ENCODE results near the gene AVPI1. TPM values are rescaled to one million over a fixed set of nuclear protein-coding genes. Genes with fewer than 3 reads are reported as not detected.

The AVPI1 gene
- total RNA-seq, 1 donor from 2014 or later: 5.6 TPM

DNA sequence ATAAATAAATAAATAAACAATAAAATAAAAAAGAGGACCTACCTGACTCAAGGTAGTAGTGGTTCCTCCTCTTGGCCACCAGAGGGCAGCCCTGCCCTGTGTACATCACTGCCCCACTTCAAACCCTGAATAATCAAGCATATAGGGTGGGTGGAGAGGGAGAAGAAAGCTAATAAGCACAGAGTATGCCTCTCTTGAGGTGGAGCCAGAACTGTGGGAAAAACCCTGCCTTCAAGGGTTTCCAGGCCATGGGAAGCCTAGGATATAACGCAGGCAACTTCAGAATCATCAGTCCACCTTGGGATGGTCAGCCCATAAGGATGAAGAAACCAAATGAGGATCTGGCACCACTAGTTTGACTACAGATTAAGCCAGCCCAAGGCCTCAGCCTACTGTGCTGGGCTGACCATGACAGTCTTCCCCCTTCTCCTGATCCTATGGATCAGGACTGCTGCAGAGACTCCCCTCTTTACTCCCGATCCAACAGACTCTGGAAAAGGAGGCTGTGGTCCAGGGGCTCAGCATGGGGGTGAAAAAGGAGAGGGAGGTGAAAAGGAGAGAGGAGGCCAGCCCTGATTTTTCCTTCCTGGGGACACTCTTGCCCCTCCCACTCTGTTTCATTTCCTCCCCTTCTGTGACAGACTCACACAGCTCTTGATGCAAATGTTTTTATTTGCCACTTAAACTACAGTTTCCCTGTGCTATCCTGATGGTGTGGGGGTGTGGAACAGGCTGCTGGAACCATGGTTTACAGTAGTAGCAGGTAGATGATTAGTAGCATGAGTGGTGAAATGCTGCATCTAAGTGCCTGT lies 10.1 kb downstream of the AVPI1 start:
- DNase-seq (ENCODE audit: low read depth): no peak
- Histone ChIP-seq H3K4me3 (ENCODE audit: insufficient read depth, low read depth, low read length) (no peak overlapping the region), H3K79me2 (ENCODE audit: insufficient read depth, low read length) (no peaks in the 10 kb centered on the region), H3K27ac (ENCODE audit: low read depth, low read length) (no peak overlapping the region), H3K9ac (ENCODE audit: low read length) (no peak overlapping the region), H3K4me2 (ENCODE audit: low read length) (no peak overlapping the region), H3K36me3 (ENCODE audit: insufficient read depth, low read length) (peaks cover 21% of the 10 kb centered on the region), H2AFZ (ENCODE audit: low read depth, low read length) (no peak overlapping the region), H3K4me1 (ENCODE audit: insufficient read depth, low read length) (peaks cover 5% of the 10 kb centered on the region), H3K27me3 (ENCODE audit: insufficient read depth, low read length) (no peaks in the 10 kb centered on the region), H4K20me1 (ENCODE audit: insufficient read depth, low read length) (peaks cover 14% of the 10 kb centered on the region), H3K9me3 (ENCODE audit: insufficient read depth, low read depth, low read length) (no peaks in the 10 kb centered on the region)
- Mint-ChIP-seq H3K4me1 (ENCODE audit: low read depth, unreplicated experiment) (peaks cover 20% of the 10 kb centered on the region), H3K36me3 (ENCODE audit: low read depth, unreplicated experiment) (peaks cover 17% of the 10 kb centered on the region), H3K4me3 (ENCODE audit: unreplicated experiment) (no peak overlapping the region), H3K9me3 (ENCODE audit: unreplicated experiment) (no peaks in the 10 kb centered on the region), H3K27ac (ENCODE audit: unreplicated experiment) (no peak overlapping the region), H3K27me3 (ENCODE audit: low read depth, unreplicated experiment) (no peaks in the 10 kb centered on the region)
- TF ChIP-seq, protein P1, sequence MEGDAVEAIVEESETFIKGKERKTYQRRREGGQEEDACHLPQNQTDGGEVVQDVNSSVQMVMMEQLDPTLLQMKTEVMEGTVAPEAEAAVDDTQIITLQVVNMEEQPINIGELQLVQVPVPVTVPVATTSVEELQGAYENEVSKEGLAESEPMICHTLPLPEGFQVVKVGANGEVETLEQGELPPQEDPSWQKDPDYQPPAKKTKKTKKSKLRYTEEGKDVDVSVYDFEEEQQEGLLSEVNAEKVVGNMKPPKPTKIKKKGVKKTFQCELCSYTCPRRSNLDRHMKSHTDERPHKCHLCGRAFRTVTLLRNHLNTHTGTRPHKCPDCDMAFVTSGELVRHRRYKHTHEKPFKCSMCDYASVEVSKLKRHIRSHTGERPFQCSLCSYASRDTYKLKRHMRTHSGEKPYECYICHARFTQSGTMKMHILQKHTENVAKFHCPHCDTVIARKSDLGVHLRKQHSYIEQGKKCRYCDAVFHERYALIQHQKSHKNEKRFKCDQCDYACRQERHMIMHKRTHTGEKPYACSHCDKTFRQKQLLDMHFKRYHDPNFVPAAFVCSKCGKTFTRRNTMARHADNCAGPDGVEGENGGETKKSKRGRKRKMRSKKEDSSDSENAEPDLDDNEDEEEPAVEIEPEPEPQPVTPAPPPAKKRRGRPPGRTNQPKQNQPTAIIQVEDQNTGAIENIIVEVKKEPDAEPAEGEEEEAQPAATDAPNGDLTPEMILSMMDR (IDR thresholded peaks at IDR 0.05; ENCODE audit: insufficient read depth, low read depth, low read length): peak; percentile 73
- TF ChIP-seq EZH2 (IDR thresholded peaks at IDR 0.05; ENCODE audit: insufficient read depth, low read length): no peak
- FAIRE-seq: no peak

DNA sequence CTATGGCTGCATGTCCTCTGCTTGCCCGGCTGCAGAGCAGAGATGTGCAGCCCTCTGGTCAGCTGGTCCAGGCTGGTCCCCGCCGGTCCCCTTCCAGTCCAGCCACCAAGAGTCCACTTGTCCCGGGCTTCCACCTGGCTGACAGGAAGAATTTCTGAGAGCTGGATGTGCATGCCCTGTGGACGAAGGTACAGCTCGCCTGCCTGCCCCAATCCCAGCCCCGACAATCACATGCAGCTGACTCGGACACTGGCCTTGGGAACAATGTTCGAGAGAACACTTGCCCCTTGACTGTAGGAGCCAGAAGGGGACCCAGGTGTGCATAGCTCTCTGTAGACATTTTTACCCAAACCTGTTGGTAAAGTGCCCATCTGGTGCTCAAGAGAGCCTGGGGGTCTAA lies 11.8 kb downstream of the AVPI1 start:
- no peak overlapping the region for H2AFZ ChIP-seq (ENCODE audit: low read depth, low read length)

More for the DNA sequence above, 11.8 kb downstream of the AVPI1 start:
- Mint-ChIP-seq H3K9me3 (ENCODE audit: unreplicated experiment) (no peaks in the 10 kb centered on the region), H3K4me1 (ENCODE audit: low read depth, unreplicated experiment) (peaks cover 20% of the 10 kb centered on the region), H3K36me3 (ENCODE audit: low read depth, unreplicated experiment) (peaks cover 19% of the 10 kb centered on the region), H3K4me3 (ENCODE audit: unreplicated experiment) (no peak overlapping the region), H3K27me3 (ENCODE audit: low read depth, unreplicated experiment) (no peaks in the 10 kb centered on the region), H3K27ac (ENCODE audit: unreplicated experiment) (no peak overlapping the region)
- Histone ChIP-seq H3K9me3 (ENCODE audit: insufficient read depth, low read depth, low read length) (no peaks in the 10 kb centered on the region), H3K36me3 (ENCODE audit: insufficient read depth, low read length) (peaks cover 21% of the 10 kb centered on the region), H3K9ac (ENCODE audit: low read length) (no peak overlapping the region), H3K27ac (ENCODE audit: low read depth, low read length) (no peak overlapping the region), H3K4me3 (ENCODE audit: insufficient read depth, low read depth, low read length) (no peak overlapping the region), H3K27me3 (ENCODE audit: insufficient read depth, low read length) (no peaks in the 10 kb centered on the region), H3K79me2 (ENCODE audit: insufficient read depth, low read length) (no peaks in the 10 kb centered on the region), H3K4me2 (ENCODE audit: low read length) (no peak overlapping the region), H4K20me1 (ENCODE audit: insufficient read depth, low read length) (peaks cover 14% of the 10 kb centered on the region), H3K4me1 (ENCODE audit: insufficient read depth, low read length) (peaks cover 5% of the 10 kb centered on the region)
- no peak for DNase-seq (ENCODE audit: low read depth)
- no peak for FAIRE-seq
- TF ChIP-seq EZH2 (IDR thresholded peaks at IDR 0.05; ENCODE audit: insufficient read depth, low read length): no peak
- TF ChIP-seq, protein P1 (IDR thresholded peaks at IDR 0.05; ENCODE audit: insufficient read depth, low read depth, low read length): no peak

Data from astrocyte (in vitro differentiated cells and primary cell).